Mesendoderm (in vitro differentiated cells): ENCODE results near the gene CSNK1G1. TPM values are rescaled to one million over a fixed set of nuclear protein-coding genes. Genes with fewer than 3 reads are reported as not detected.
"Not testable (repeated sequence)": the region's sequence is repeated elsewhere in the genome, so short reads cannot be mapped to it uniquely, and the experiment has no call there.

Source experiments
- DNase-seq: peaks from one replicate; pipeline ENCODE4 v3.0.0; 2013
- H2AK5ac ChIP-seq: 2 replicates; pipeline ENCODE4 v1.6.1; 2013; ENCODE audit warnings: low read length, inconsistent platforms
- H2BK120ac ChIP-seq: 2 replicates; pipeline ENCODE4 v1.6.1; 2013; ENCODE audit warnings: low read depth, mild to moderate bottlenecking, low read length, moderate library complexity, mixed read lengths
- H2BK15ac ChIP-seq: replicated peaks from 2 replicates; pipeline ENCODE4 v1.6.1; 2013; ENCODE audit warnings: low read depth, mild to moderate bottlenecking, moderate library complexity
- H2BK5ac ChIP-seq: 2 replicates; pipeline ENCODE4 v1.6.1; 2013; ENCODE audit warnings: low read length, inconsistent platforms
- H3K18ac ChIP-seq: 2 replicates; pipeline ENCODE4 v1.6.1; 2013; ENCODE audit warnings: mild to moderate bottlenecking, low read length, mixed read lengths
- H3K23ac ChIP-seq: one replicate; pipeline ENCODE4 v1.6.1; 2013; ENCODE audit warnings: low read length
- H3K27ac ChIP-seq: 2 replicates; pipeline ENCODE4 v1.5.1; 2013; ENCODE audit warnings: low read depth, mild to moderate bottlenecking, inconsistent platforms, low read length, moderate library complexity
- H3K27me3 ChIP-seq: 2 replicates; pipeline ENCODE4 v1.6.1; 2013; ENCODE audit warnings: low read length, control low read depth, mild to moderate bottlenecking, inconsistent platforms; ENCODE audit not compliant: insufficient read depth, poor library complexity
- H3K36me3 ChIP-seq: 2 replicates; pipeline ENCODE4 v1.6.1; 2013; ENCODE audit warnings: low read length, inconsistent platforms; ENCODE audit not compliant: control insufficient read depth, insufficient read depth
- H3K4ac ChIP-seq: one replicate; pipeline ENCODE4 v1.6.1; 2013; ENCODE audit warnings: low read depth, mild to moderate bottlenecking, low read length, moderate library complexity
- H3K4me1 ChIP-seq: 2 replicates; pipeline ENCODE4 v1.6.1; 2013; ENCODE audit warnings: low read depth, low read length, inconsistent platforms; ENCODE audit not compliant: control insufficient read depth
- H3K4me2 ChIP-seq: 2 replicates; pipeline ENCODE4 v1.6.1; 2013; ENCODE audit warnings: low read length
- H3K4me3 ChIP-seq: 2 replicates; pipeline ENCODE4 v1.5.1; 2013; ENCODE audit warnings: mild to moderate bottlenecking, low read length
- H3K56ac ChIP-seq: one replicate; pipeline ENCODE4 v1.6.1; 2013; ENCODE audit warnings: low read length
- H3K79me1 ChIP-seq: 2 replicates; pipeline ENCODE4 v1.6.1; 2013; ENCODE audit warnings: low read length, inconsistent platforms
- H3K79me2 ChIP-seq: 2 replicates; pipeline ENCODE4 v1.6.1; 2013; ENCODE audit warnings: mild to moderate bottlenecking, low read length; ENCODE audit not compliant: control insufficient read depth, insufficient read depth
- H3K9ac ChIP-seq: 2 replicates; pipeline ENCODE4 v1.6.1; 2013; ENCODE audit warnings: low read length, inconsistent platforms
- H4K5ac ChIP-seq: one replicate; pipeline ENCODE4 v1.6.1; 2013; ENCODE audit warnings: low read length
- H4K8ac ChIP-seq: one replicate; pipeline ENCODE4 v1.6.1; 2013; ENCODE audit warnings: low read depth, mild to moderate bottlenecking, control low read depth, low read length, moderate library complexity
- WGBS: extraction: QIAGEN DNeasy Blood & Tissue Kit; methylation state at CpG from one replicate; pipeline ENCODE4 v1.1.7; 2013; ENCODE audit warnings: low lambda C conversion rate, missing lambda C conversion rate; ENCODE audit not compliant: insufficient coverage; ENCODE audit errors: extremely low coverage; 5-methylcytosine and 5-hydroxymethylcytosine counted together
- small RNA-seq: library from polyadenylated mRNA; stranded (forward); fragments of <200 nt; extraction: miRNeasy Mini kit (QIAGEN cat#:217004); gene quantifications from one replicate; pipeline ENCODE3, GENCODE V24; 2013; ENCODE audit not compliant: insufficient read depth

Gene CSNK1G1

GRCh38 chr15:64122444-64122843 is 233.5 kb downstream of the CSNK1G1 start:
- H3K79me2 ChIP-seq = no peaks in the 10 kb centered on the region

GRCh38 chr15:64121614-64122013 is 234.4 kb downstream of the CSNK1G1 start:
- H3K9ac ChIP-seq = no peak overlapping the region
- no peak overlapping the region for H2AK5ac ChIP-seq
- H3K4me3 ChIP-seq = no peak overlapping the region
- no peaks in the 10 kb centered on the region for H3K27me3 ChIP-seq
- H4K5ac ChIP-seq = no peak overlapping the region
- no peak overlapping the region for H4K8ac ChIP-seq
- H2BK5ac ChIP-seq = no peak overlapping the region
- no peaks in the 10 kb centered on the region for H3K4me1 ChIP-seq
- H3K4me2 ChIP-seq = no peak overlapping the region
- no peak overlapping the region for H3K23ac ChIP-seq
- H3K27ac ChIP-seq = no peak overlapping the region
- H3K79me1 ChIP-seq = no peaks in the 10 kb centered on the region
- H3K4ac ChIP-seq = no peak overlapping the region
- no peaks in the 10 kb centered on the region for H3K79me2 ChIP-seq
- no peak overlapping the region for H2BK15ac ChIP-seq
- peaks cover 3% of the 10 kb centered on the region for H3K36me3 ChIP-seq
- no peak overlapping the region for H2BK120ac ChIP-seq
- no peak overlapping the region for H3K56ac ChIP-seq
- no peak for DNase-seq
- H3K18ac ChIP-seq = no peak overlapping the region
- WGBS = no CpG with 5 or more reads among the region's 4 CpGs

More at GRCh38 chr15:64122444-64122843, 233.5 kb downstream of the CSNK1G1 start:
- no peak overlapping the region for H4K8ac ChIP-seq
- H3K4me3 ChIP-seq = no peak overlapping the region
- no CpG with 5 or more reads among the region's 1 CpG for WGBS
- H2BK5ac ChIP-seq = no peak overlapping the region
- no peak overlapping the region for H3K9ac ChIP-seq
- H3K23ac ChIP-seq = no peak overlapping the region
- H3K4ac ChIP-seq = no peak overlapping the region
- H4K5ac ChIP-seq = no peak overlapping the region
- no peak overlapping the region for H3K4me2 ChIP-seq
- H3K56ac ChIP-seq = no peak overlapping the region
- H2AK5ac ChIP-seq = no peak overlapping the region
- H3K4me1 ChIP-seq = no peaks in the 10 kb centered on the region
- H2BK15ac ChIP-seq = no peak overlapping the region
- H3K36me3 ChIP-seq = peaks cover 4% of the 10 kb centered on the region
- no peak overlapping the region for H3K27ac ChIP-seq
- H3K18ac ChIP-seq = no peak overlapping the region
- H3K79me1 ChIP-seq = no peaks in the 10 kb centered on the region
- no peak overlapping the region for H2BK120ac ChIP-seq
- H3K27me3 ChIP-seq = no peaks in the 10 kb centered on the region
- DNase-seq = no peak

- not testable (repeated sequence) for H3K27me3 ChIP-seq, H3K4me1 ChIP-seq, H3K79me1 ChIP-seq, H2BK5ac ChIP-seq, H3K4me2 ChIP-seq, H4K5ac ChIP-seq, H3K23ac ChIP-seq, H4K8ac ChIP-seq, H2AK5ac ChIP-seq, H2BK15ac ChIP-seq, H3K4me3 ChIP-seq, H3K79me2 ChIP-seq, H3K27ac ChIP-seq, H3K36me3 ChIP-seq, H2BK120ac ChIP-seq, H3K9ac ChIP-seq, H3K56ac ChIP-seq, DNase-seq, H3K4ac ChIP-seq, H3K18ac ChIP-seq
- WGBS = no CpG with 5 or more reads among the region's 2 CpGs
Observed at GRCh38 chr15:64120322-64120721, 235.7 kb downstream of the CSNK1G1 start.

- Histone ChIP-seq H3K4me3 (no peak overlapping the region), H3K4ac (no peak overlapping the region), H3K79me2 (no peaks in the 10 kb centered on the region), H3K23ac (no peak overlapping the region), H2BK5ac (no peak overlapping the region), H2BK15ac (no peak overlapping the region), H3K56ac (no peak overlapping the region), H3K9ac (no peak overlapping the region), H3K27me3 (no peaks in the 10 kb centered on the region), H3K79me1 (no peaks in the 10 kb centered on the region), H3K36me3 (peaks cover 5% of the 10 kb centered on the region), H3K4me2 (no peak overlapping the region), H3K4me1 (no peaks in the 10 kb centered on the region), H4K8ac (no peak overlapping the region), H3K27ac (no peak overlapping the region), H2BK120ac (no peak overlapping the region), H4K5ac (no peak overlapping the region), H2AK5ac (no peak overlapping the region), H3K18ac (no peak overlapping the region)
- WGBS = no CpG with 5 or more reads among the region's 5 CpGs
- no peak for DNase-seq
Observed at GRCh38 chr15:64117759-64118487, 238.1 kb downstream of the CSNK1G1 start.

Small RNAs within 50 kb of the gene (small RNA-seq; reads per million reads assigned to genes)
- not detected for gene RF00554
